Panc1 (cell line): ENCODE measurements around the gene KAZALD1.

ENCODE experiments used
- CTCF ChIP-seq: fragments of 450-650 bp; IDR thresholded peaks from 2 replicates; pipeline ENCODE4 v1.5.1; 2017; ENCODE audit warnings: mild to moderate bottlenecking
- POLR2AphosphoS5 ChIP-seq: IDR thresholded peaks from 2 replicates; pipeline ENCODE4 v1.6.1; 2012; ENCODE audit warnings: mild to moderate bottlenecking, low read depth, low read length, moderate library complexity
- REST ChIP-seq, 2 experiments: IDR thresholded peaks; 2 replicates each; pipeline ENCODE4 v1.6.1; 2011 to 2012; ENCODE audit warnings: low read depth in 2 of 2, control low read depth in 1 of 2, low read length in 1 of 2, mild to moderate bottlenecking in 1 of 2, moderate library complexity in 1 of 2; ENCODE audit not compliant: insufficient read depth in 1 of 2
- SIN3A ChIP-seq: IDR thresholded peaks from 2 replicates; pipeline ENCODE4 v1.6.1; 2012; ENCODE audit warnings: low read depth, mild to moderate bottlenecking, low read length, moderate library complexity, borderline replicate concordance; ENCODE audit not compliant: insufficient read depth
- TCF7L2 ChIP-seq: IDR thresholded peaks from 2 replicates; pipeline ENCODE4 v1.6.1; 2011; ENCODE audit warnings: mild to moderate bottlenecking, low read depth, low read length, inconsistent platforms

GRCh38 chr10:101016814-101017213 is 45.0 kb upstream of the KAZALD1 start:
- no peak for TF ChIP-seq CTCF
- no peak for TF ChIP-seq REST (IDR thresholded peaks at IDR 0.05; ENCODE audit: insufficient read depth in 1 of 2, low read depth in 2 of 2, low read length in 1 of 2)
- no peak for TF ChIP-seq POLR2AphosphoS5
- TF ChIP-seq TCF7L2, result no peak
- TF ChIP-seq SIN3A, result no peak
